Activated CD8-positive, alpha-beta T cell treated with anti-CD3 and anti-CD28 coated beads for 36 hours (primary cell): ENCODE data around the gene STRAP. TPM values are rescaled to one million over a fixed set of nuclear protein-coding genes. Genes with fewer than 3 reads are reported as not detected.

Source experiments
- ATAC-seq: fragments of 200-7000 bp; cut with Tn5 transposase; one replicate; pipeline ENCODE4 v1.10.0; 2021; ENCODE audit warnings: mild to moderate bottlenecking, moderate library complexity
- CTCF ChIA-PET: fragments of 350-600 bp; sonication (Branson Sonifier 250); formaldehyde crosslinking; loops from one replicate; lab custom pipeline; 2021; ENCODE audit warnings: antibody characterized with exemption; lab: Charles Lee
- POLR2A ChIA-PET: fragments of 350-600 bp; sonication (Branson Sonifier 250); formaldehyde crosslinking; loops from one replicate; lab custom pipeline; 2021; ENCODE audit warnings: antibody characterized with exemption; lab: Charles Lee
- DNase-seq: peaks from one replicate; pipeline ENCODE4 v3.0.0-alpha.2; 2020
- H3K27ac Mint-ChIP-seq: one replicate; pipeline ENCODE4 v1.8.0; 2021; ENCODE audit warnings: mild to moderate bottlenecking, mixed read lengths
- H3K27me3 Mint-ChIP-seq: one replicate; pipeline ENCODE4 v1.8.0; 2021; ENCODE audit warnings: mixed read lengths
- H3K36me3 Mint-ChIP-seq: one replicate; pipeline ENCODE4 v1.8.0; 2021; ENCODE audit warnings: low read depth, mixed read lengths
- H3K4me1 Mint-ChIP-seq: one replicate; pipeline ENCODE4 v1.8.0; 2021; ENCODE audit warnings: low read depth, mixed read lengths
- H3K4me3 Mint-ChIP-seq: one replicate; pipeline ENCODE4 v1.8.0; 2021; ENCODE audit warnings: mild to moderate bottlenecking, moderate library complexity, mixed read lengths
- H3K9me3 Mint-ChIP-seq: one replicate; pipeline ENCODE4 v1.8.0; 2021; ENCODE audit warnings: mixed read lengths
- intact Hi-C: fragments of 100-400 bp; cut with micrococcal nuclease; formaldehyde crosslinking; loops from one replicate; pipeline ENCODE4 v1.10.0; 2022
- total RNA-seq, 2 experiments: library from RNA; stranded (reverse); gene quantifications; one replicate each; pipeline ENCODE4 v1.2.3, GENCODE V29; 2021
- TF ChIP-seq, protein P1 (sequence below): fragments of 200-600 bp; IDR thresholded peaks from one replicate; pipeline ENCODE4 v1.8.0; 2022; ENCODE audit warnings: antibody characterized with exemption, mild to moderate bottlenecking

Gene STRAP
- total RNA-seq, 2 experiments from 2014 or later, result 138 to 140 TPM

DNA sequence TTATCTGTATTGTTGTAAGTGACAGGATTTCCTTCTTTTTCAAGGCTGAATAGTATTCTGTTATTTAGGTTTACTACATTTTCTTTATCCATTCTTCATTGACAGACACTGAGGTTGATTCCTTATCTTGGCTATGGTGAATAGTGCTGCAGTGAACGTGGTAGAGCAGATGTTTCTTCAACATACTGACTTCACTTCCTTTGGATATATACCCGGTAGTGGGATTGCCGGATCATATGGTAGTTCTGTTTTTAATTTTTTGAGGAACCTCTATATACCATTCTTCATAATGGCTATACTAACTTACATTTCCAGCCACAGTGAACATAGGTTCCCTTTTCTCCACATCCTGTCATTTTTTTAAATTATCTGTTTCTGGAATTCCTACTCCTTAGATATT is 50.8 kb downstream of the STRAP start:
- DNase-seq (no peak), ATAC-seq (no peak)
- intact Hi-C loops, result no loop called here
- TF ChIP-seq, protein P1, sequence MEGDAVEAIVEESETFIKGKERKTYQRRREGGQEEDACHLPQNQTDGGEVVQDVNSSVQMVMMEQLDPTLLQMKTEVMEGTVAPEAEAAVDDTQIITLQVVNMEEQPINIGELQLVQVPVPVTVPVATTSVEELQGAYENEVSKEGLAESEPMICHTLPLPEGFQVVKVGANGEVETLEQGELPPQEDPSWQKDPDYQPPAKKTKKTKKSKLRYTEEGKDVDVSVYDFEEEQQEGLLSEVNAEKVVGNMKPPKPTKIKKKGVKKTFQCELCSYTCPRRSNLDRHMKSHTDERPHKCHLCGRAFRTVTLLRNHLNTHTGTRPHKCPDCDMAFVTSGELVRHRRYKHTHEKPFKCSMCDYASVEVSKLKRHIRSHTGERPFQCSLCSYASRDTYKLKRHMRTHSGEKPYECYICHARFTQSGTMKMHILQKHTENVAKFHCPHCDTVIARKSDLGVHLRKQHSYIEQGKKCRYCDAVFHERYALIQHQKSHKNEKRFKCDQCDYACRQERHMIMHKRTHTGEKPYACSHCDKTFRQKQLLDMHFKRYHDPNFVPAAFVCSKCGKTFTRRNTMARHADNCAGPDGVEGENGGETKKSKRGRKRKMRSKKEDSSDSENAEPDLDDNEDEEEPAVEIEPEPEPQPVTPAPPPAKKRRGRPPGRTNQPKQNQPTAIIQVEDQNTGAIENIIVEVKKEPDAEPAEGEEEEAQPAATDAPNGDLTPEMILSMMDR, result no peak
- Mint-ChIP-seq H3K9me3 (peaks cover 8% of the 10 kb centered on the region), H3K36me3 (peaks cover 20% of the 10 kb centered on the region), H3K4me3 (no peak overlapping the region), H3K27ac (no peak overlapping the region), H3K4me1 (peaks cover 11% of the 10 kb centered on the region), H3K27me3 (no peaks in the 10 kb centered on the region)
- ChIA-PET POLR2A (no interaction called here), CTCF (no interaction called here)

DNA sequence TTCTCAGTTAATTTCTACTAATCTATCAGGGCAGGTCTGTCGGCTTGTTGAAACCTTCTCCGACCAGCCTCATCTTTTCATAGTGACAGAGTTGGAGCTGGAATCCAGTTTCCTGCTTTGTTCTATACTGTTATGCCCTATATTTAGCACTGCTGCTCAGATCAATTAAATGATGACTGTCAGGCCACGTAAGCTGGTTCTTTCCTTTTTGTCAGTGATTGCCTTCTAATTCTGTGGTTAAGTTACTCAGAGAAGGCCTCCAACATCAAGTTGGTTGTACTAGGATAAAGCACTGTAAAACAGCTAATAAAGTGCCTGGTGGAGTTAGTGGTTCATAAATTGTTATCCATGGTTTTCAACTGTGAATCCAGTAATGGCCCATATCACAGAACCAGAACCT is 51.6 kb downstream of the STRAP start:
- H3K27ac Mint-ChIP-seq, result no peak overlapping the region
- no peak for DNase-seq
- POLR2A ChIA-PET, result no interaction called here
- ATAC-seq, result no peak
- CTCF ChIA-PET, result no interaction called here
- H3K9me3 Mint-ChIP-seq, result peaks cover 9% of the 10 kb centered on the region
- intact Hi-C loops, result no loop called here
- no peaks in the 10 kb centered on the region for H3K27me3 Mint-ChIP-seq
- TF ChIP-seq, protein P1, result no peak
- H3K36me3 Mint-ChIP-seq, result peaks cover 20% of the 10 kb centered on the region
- no peak overlapping the region for H3K4me3 Mint-ChIP-seq
- H3K4me1 Mint-ChIP-seq, result peaks cover 11% of the 10 kb centered on the region

DNA sequence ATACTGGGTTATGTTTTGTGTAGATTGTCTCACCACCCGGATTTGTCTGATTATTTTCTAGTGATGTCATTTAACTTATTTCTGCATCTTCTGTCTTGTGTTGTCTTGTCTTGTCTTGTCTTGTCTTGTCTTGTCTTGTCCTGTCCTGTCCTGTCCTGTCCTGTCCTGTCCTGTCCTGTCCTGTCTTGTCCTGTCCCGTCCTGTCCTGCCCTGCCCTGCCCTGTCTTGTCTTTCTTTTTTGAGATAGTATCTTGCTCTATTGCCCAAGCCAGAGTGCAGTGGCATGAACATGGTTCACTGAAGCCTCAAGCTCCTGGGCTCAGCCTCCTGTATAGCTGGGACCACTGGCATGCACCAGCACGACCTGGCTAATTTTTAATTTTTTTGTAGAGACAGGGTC is 54.6 kb downstream of the STRAP start:
- ChIA-PET POLR2A (no interaction called here), CTCF (no interaction called here)
- Mint-ChIP-seq H3K4me3 (no peak overlapping the region), H3K36me3 (peaks cover 24% of the 10 kb centered on the region), H3K4me1 (peaks cover 2% of the 10 kb centered on the region), H3K27me3 (no peaks in the 10 kb centered on the region), H3K9me3 (peaks cover 15% of the 10 kb centered on the region), H3K27ac (no peak overlapping the region)
- intact Hi-C loops, result no loop called here
- ATAC-seq, result no peak
- TF ChIP-seq, protein P1, result no peak
- DNase-seq, result no peak

DNA sequence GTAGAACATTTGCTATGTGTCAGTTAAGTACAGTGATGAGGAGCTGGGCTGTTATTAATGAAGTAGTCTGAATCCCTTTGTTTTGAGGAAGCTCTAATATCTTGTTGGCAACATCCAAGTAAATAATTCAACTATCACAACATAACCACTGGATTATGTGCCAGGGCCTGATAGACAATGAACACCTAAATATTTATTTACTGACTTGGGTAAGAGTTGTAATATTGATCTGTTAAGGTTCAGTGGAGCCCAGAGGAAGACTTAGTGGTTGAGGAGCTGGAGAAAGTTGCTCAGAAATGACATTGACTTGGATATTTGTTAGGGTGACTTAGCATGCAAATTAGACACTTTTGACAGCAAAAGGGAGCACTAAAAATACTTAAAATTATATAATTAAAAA is 55.7 kb downstream of the STRAP start:
- POLR2A ChIA-PET, result no interaction called here
- TF ChIP-seq, protein P1, result no peak
- CTCF ChIA-PET, result interaction anchor here (1.2 kb wide), 1 partner anchor 41 kb away, joined by 3 read pairs; no protein-coding TSS in a partner anchor
- ATAC-seq (no peak), DNase-seq (no peak)
- no peaks in the 10 kb centered on the region for H3K4me1 Mint-ChIP-seq
- H3K27me3 Mint-ChIP-seq, result no peaks in the 10 kb centered on the region
- H3K9me3 Mint-ChIP-seq, result peaks cover 14% of the 10 kb centered on the region
- peaks cover 24% of the 10 kb centered on the region for H3K36me3 Mint-ChIP-seq
- no peak overlapping the region for H3K27ac Mint-ChIP-seq
- intact Hi-C loops, result no loop called here
- no peak overlapping the region for H3K4me3 Mint-ChIP-seq

DNA sequence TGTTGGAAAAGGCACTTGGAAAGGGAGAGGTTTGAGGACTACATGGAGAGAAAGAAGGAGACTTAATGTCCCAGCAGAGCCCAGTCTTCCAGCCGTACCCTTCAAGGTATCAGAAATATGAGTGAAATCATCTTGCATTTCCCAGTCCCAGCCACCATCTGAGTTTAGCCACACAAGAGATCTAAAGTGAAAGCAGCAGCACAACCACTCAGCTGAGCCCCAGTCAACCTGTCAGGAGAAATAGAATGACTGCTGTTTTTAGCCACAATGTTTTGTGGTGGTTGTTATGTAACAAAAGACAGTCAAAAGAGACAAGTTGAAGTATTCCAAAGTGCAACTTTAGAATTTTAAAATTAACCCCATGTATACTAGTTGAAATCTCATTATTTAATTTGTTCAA is 56.9 kb downstream of the STRAP start:
- peaks cover 14% of the 10 kb centered on the region for H3K9me3 Mint-ChIP-seq
- no peaks in the 10 kb centered on the region for H3K27me3 Mint-ChIP-seq
- TF ChIP-seq, protein P1, result no peak
- ATAC-seq, result no peak
- ChIA-PET POLR2A (no interaction called here), CTCF (interaction anchor here (0.8 to 1.2 kb wide), 3 partner anchors 10 to 42 kb away, joined by 3 read pairs; no protein-coding TSS in a partner anchor)
- no peak overlapping the region for H3K4me3 Mint-ChIP-seq
- intact Hi-C loops, result no loop called here
- H3K36me3 Mint-ChIP-seq, result peaks cover 23% of the 10 kb centered on the region
- H3K4me1 Mint-ChIP-seq, result no peaks in the 10 kb centered on the region
- no peak overlapping the region for H3K27ac Mint-ChIP-seq
- DNase-seq, result no peak
